ENCODE measurements around the gene PITX1.

The PITX1 gene

GRCh38 chr5:135020111-135020895 lies 13.7 kb downstream of the PITX1 start:
- no peak overlapping the region for H3K4me3 Mint-ChIP-seq
- H3K4me1 Mint-ChIP-seq (ENCODE audit: low read depth): no peaks in the 10 kb centered on the region
- peaks cover 22% of the 10 kb centered on the region for H3K27me3 Mint-ChIP-seq (ENCODE audit: low read depth)
- no peaks in the 10 kb centered on the region for H3K36me3 Mint-ChIP-seq (ENCODE audit: low read depth)
- H3K9me3 Mint-ChIP-seq: no peaks in the 10 kb centered on the region
- no peak overlapping the region for H3K27ac Mint-ChIP-seq
- no peak for DNase-seq (ENCODE audit: low spot score)

- DNase-seq (ENCODE audit: low spot score): no peak
- no peak overlapping the region for H3K27ac Mint-ChIP-seq
- H3K36me3 Mint-ChIP-seq (ENCODE audit: low read depth): no peaks in the 10 kb centered on the region
- H3K9me3 Mint-ChIP-seq: no peaks in the 10 kb centered on the region
- H3K27me3 Mint-ChIP-seq (ENCODE audit: low read depth): peaks cover 19% of the 10 kb centered on the region
- no peak overlapping the region for H3K4me3 Mint-ChIP-seq
- H3K4me1 Mint-ChIP-seq (ENCODE audit: low read depth): no peaks in the 10 kb centered on the region
These were observed 14.7 kb downstream of the PITX1 start for GRCh38 chr5:135019314-135019713.

- Mint-ChIP-seq H3K36me3 (ENCODE audit: low read depth) (no peaks in the 10 kb centered on the region), H3K4me3 (no peak overlapping the region), H3K27me3 (ENCODE audit: low read depth) (peaks cover 21% of the 10 kb centered on the region), H3K4me1 (ENCODE audit: low read depth) (no peaks in the 10 kb centered on the region), H3K9me3 (no peaks in the 10 kb centered on the region), H3K27ac (no peak overlapping the region)
- DNase-seq (ENCODE audit: low spot score): no peak
These were observed 15.6 kb downstream of the PITX1 start for GRCh38 chr5:135018457-135018856.

- Mint-ChIP-seq H3K27ac (no peak overlapping the region), H3K36me3 (ENCODE audit: low read depth) (no peaks in the 10 kb centered on the region), H3K4me1 (ENCODE audit: low read depth) (no peaks in the 10 kb centered on the region), H3K4me3 (no peak overlapping the region), H3K9me3 (no peaks in the 10 kb centered on the region), H3K27me3 (ENCODE audit: low read depth) (peaks cover 12% of the 10 kb centered on the region)
- DNase-seq (ENCODE audit: low spot score): no peak
These were observed 17.2 kb downstream of the PITX1 start for GRCh38 chr5:135016861-135017290.

- Mint-ChIP-seq H3K4me3 (no peak overlapping the region), H3K27me3 (ENCODE audit: low read depth) (peaks cover 5% of the 10 kb centered on the region), H3K36me3 (ENCODE audit: low read depth) (no peaks in the 10 kb centered on the region), H3K27ac (no peak overlapping the region), H3K9me3 (no peaks in the 10 kb centered on the region), H3K4me1 (ENCODE audit: low read depth) (no peaks in the 10 kb centered on the region)
- no peak for DNase-seq (ENCODE audit: low spot score)
These were observed 18.1 kb downstream of the PITX1 start for GRCh38 chr5:135015942-135016341.

GRCh38 chr5:135013947-135014570 lies 20.0 kb downstream of the PITX1 start:
- H3K36me3 Mint-ChIP-seq (ENCODE audit: low read depth): no peaks in the 10 kb centered on the region
- H3K9me3 Mint-ChIP-seq: no peaks in the 10 kb centered on the region
- no peak overlapping the region for H3K27ac Mint-ChIP-seq
- DNase-seq (ENCODE audit: low spot score): no peak
- no peaks in the 10 kb centered on the region for H3K4me1 Mint-ChIP-seq (ENCODE audit: low read depth)
- H3K4me3 Mint-ChIP-seq: no peak overlapping the region
- peaks cover 3% of the 10 kb centered on the region for H3K27me3 Mint-ChIP-seq (ENCODE audit: low read depth)

GRCh38 chr5:135013445-135013844 lies 20.6 kb downstream of the PITX1 start:
- Mint-ChIP-seq H3K9me3 (no peaks in the 10 kb centered on the region), H3K4me1 (ENCODE audit: low read depth) (no peaks in the 10 kb centered on the region), H3K27me3 (ENCODE audit: low read depth) (peaks cover 3% of the 10 kb centered on the region), H3K4me3 (no peak overlapping the region), H3K36me3 (ENCODE audit: low read depth) (no peaks in the 10 kb centered on the region), H3K27ac (no peak overlapping the region)
- no peak for DNase-seq (ENCODE audit: low spot score)

GRCh38 chr5:135012951-135013391 lies 21.1 kb downstream of the PITX1 start:
- H3K4me1 Mint-ChIP-seq (ENCODE audit: low read depth): no peaks in the 10 kb centered on the region
- H3K9me3 Mint-ChIP-seq: no peaks in the 10 kb centered on the region
- H3K36me3 Mint-ChIP-seq (ENCODE audit: low read depth): no peaks in the 10 kb centered on the region
- peaks cover 3% of the 10 kb centered on the region for H3K27me3 Mint-ChIP-seq (ENCODE audit: low read depth)
- H3K27ac Mint-ChIP-seq: no peak overlapping the region
- no peak overlapping the region for H3K4me3 Mint-ChIP-seq
- no peak for DNase-seq (ENCODE audit: low spot score)

- Mint-ChIP-seq H3K27ac (no peak overlapping the region), H3K9me3 (no peaks in the 10 kb centered on the region), H3K27me3 (ENCODE audit: low read depth) (peaks cover 3% of the 10 kb centered on the region), H3K4me3 (no peak overlapping the region), H3K4me1 (ENCODE audit: low read depth) (no peaks in the 10 kb centered on the region), H3K36me3 (ENCODE audit: low read depth) (no peaks in the 10 kb centered on the region)
- DNase-seq (ENCODE audit: low spot score): no peak
These were observed 21.9 kb downstream of the PITX1 start for GRCh38 chr5:135012033-135012588.

- Mint-ChIP-seq H3K4me3 (no peak overlapping the region), H3K4me1 (ENCODE audit: low read depth) (no peaks in the 10 kb centered on the region), H3K27me3 (ENCODE audit: low read depth) (peaks cover 3% of the 10 kb centered on the region), H3K9me3 (no peaks in the 10 kb centered on the region), H3K27ac (no peak overlapping the region), H3K36me3 (ENCODE audit: low read depth) (no peaks in the 10 kb centered on the region)
- DNase-seq (ENCODE audit: low spot score): no peak
These were observed 22.5 kb downstream of the PITX1 start for GRCh38 chr5:135011355-135012032.

GRCh38 chr5:135010502-135011354 lies 23.3 kb downstream of the PITX1 start:
- Mint-ChIP-seq H3K4me3 (no peak overlapping the region), H3K4me1 (ENCODE audit: low read depth) (no peaks in the 10 kb centered on the region), H3K27me3 (ENCODE audit: low read depth) (peaks cover 3% of the 10 kb centered on the region), H3K9me3 (no peaks in the 10 kb centered on the region), H3K27ac (no peak overlapping the region), H3K36me3 (ENCODE audit: low read depth) (no peaks in the 10 kb centered on the region)
- no peak for DNase-seq (ENCODE audit: low spot score)

- H3K27me3 Mint-ChIP-seq (ENCODE audit: low read depth): peaks cover 3% of the 10 kb centered on the region
- no peaks in the 10 kb centered on the region for H3K36me3 Mint-ChIP-seq (ENCODE audit: low read depth)
- no peaks in the 10 kb centered on the region for H3K4me1 Mint-ChIP-seq (ENCODE audit: low read depth)
- DNase-seq (ENCODE audit: low spot score): no peak
- H3K9me3 Mint-ChIP-seq: no peaks in the 10 kb centered on the region
- no peak overlapping the region for H3K4me3 Mint-ChIP-seq
- H3K27ac Mint-ChIP-seq: no peak overlapping the region
These were observed 24.1 kb downstream of the PITX1 start for GRCh38 chr5:135009736-135010501.
